ENCODE data around the gene PAMR1.
A peak's percentile ranks its signal among the peaks of the same experiment; 100 is the strongest.

Gene PAMR1

GRCh38 chr11:35393098-35393497 lies 132.3 kb downstream of the PAMR1 start:
- Histone ChIP-seq H2BK5ac (ENCODE audit: low read depth, low read length, poor library complexity, severe bottlenecking) (no peak overlapping the region), H2AK5ac (ENCODE audit: low read length, severe bottlenecking) (no peak overlapping the region), H2BK15ac (ENCODE audit: low read depth, poor library complexity, severe bottlenecking) (no peak overlapping the region), H3K14ac (ENCODE audit: low read length in 2 of 2) (no peak overlapping the region), H4K8ac (ENCODE audit: low read length) (no peak overlapping the region), H2BK120ac (ENCODE audit: low read depth, low read length) (no peak overlapping the region), H3K18ac (ENCODE audit: low read depth in 1 of 2, low read length in 2 of 2) (no peak overlapping the region), H3K9ac (ENCODE audit: low read length) (peak overlapping the region; percentile 66), H3K9me3 (ENCODE audit: control insufficient read depth, low read length) (no peaks in the 10 kb centered on the region), H3K23ac (ENCODE audit: low read length in 2 of 2) (no peak overlapping the region), H3K36me3 (ENCODE audit: control insufficient read depth in 1 of 2, insufficient read depth in 2 of 2, low read depth in 1 of 2, low read length in 2 of 2) (peaks cover 0 to 30% of the 10 kb centered on the region in 2 experiments), H3K27me3 (ENCODE audit: control insufficient read depth in 1 of 2, insufficient read depth in 1 of 2, low read length in 2 of 2) (peaks cover 0 to 19% of the 10 kb centered on the region in 2 experiments), H3K79me1 (replicated peaks; ENCODE audit: low read length, poor library complexity, severe bottlenecking) (no peaks in the 10 kb centered on the region), H4K91ac (ENCODE audit: low read length) (no peak overlapping the region), H3K27ac (ENCODE audit: low read length, poor library complexity, severe bottlenecking) (no peak overlapping the region), H3K4me1 (ENCODE audit: control insufficient read depth, insufficient read depth, low read depth, low read length) (no peaks in the 10 kb centered on the region), H3K4me2 (ENCODE audit: low read length, poor library complexity, severe bottlenecking) (no peak overlapping the region), H3K4ac (ENCODE audit: low read depth in 1 of 2, low read length in 2 of 2) (no peak overlapping the region), H2AFZ (ENCODE audit: low read depth, low read length) (no peak overlapping the region), H2BK12ac (ENCODE audit: low read length in 2 of 2) (peak overlapping the region in 1 of 2 experiments; percentile 2), H3K4me3 (ENCODE audit: insufficient read depth in 1 of 2, low read depth in 1 of 2, low read length in 2 of 2) (no peak overlapping the region)
- no peak for DNase-seq
- WGBS: 29% methylated on average over 4 of the region's 4 CpGs

GRCh38 chr11:35391922-35392688 lies 133.3 kb downstream of the PAMR1 start:
- Histone ChIP-seq H2BK15ac (ENCODE audit: low read depth, poor library complexity, severe bottlenecking) (no peak overlapping the region), H4K8ac (ENCODE audit: low read length) (no peak overlapping the region), H2BK120ac (ENCODE audit: low read depth, low read length) (no peak overlapping the region), H3K9ac (ENCODE audit: low read length) (peak overlapping the region; percentile 66), H3K18ac (ENCODE audit: low read depth in 1 of 2, low read length in 2 of 2) (peak overlapping the region in 1 of 2 experiments; percentile 55), H3K4ac (ENCODE audit: low read depth in 1 of 2, low read length in 2 of 2) (no peak overlapping the region), H3K36me3 (ENCODE audit: control insufficient read depth in 1 of 2, insufficient read depth in 2 of 2, low read depth in 1 of 2, low read length in 2 of 2) (peaks cover 0 to 23% of the 10 kb centered on the region in 2 experiments), H2AK5ac (ENCODE audit: low read length, severe bottlenecking) (peak overlapping the region; percentile 95), H2AFZ (ENCODE audit: low read depth, low read length) (no peak overlapping the region), H3K9me3 (ENCODE audit: control insufficient read depth, low read length) (no peaks in the 10 kb centered on the region), H2BK5ac (ENCODE audit: low read depth, low read length, poor library complexity, severe bottlenecking) (no peak overlapping the region), H4K91ac (ENCODE audit: low read length) (no peak overlapping the region), H3K4me2 (ENCODE audit: low read length, poor library complexity, severe bottlenecking) (no peak overlapping the region), H3K27ac (ENCODE audit: low read length, poor library complexity, severe bottlenecking) (no peak overlapping the region), H3K4me3 (ENCODE audit: insufficient read depth in 1 of 2, low read depth in 1 of 2, low read length in 2 of 2) (no peak overlapping the region), H3K27me3 (ENCODE audit: control insufficient read depth in 1 of 2, insufficient read depth in 1 of 2, low read length in 2 of 2) (peaks cover 0 to 19% of the 10 kb centered on the region in 2 experiments), H3K79me1 (replicated peaks; ENCODE audit: low read length, poor library complexity, severe bottlenecking) (no peaks in the 10 kb centered on the region), H3K4me1 (ENCODE audit: control insufficient read depth, insufficient read depth, low read depth, low read length) (no peaks in the 10 kb centered on the region), H3K23ac (ENCODE audit: low read length in 2 of 2) (no peak overlapping the region), H3K14ac (ENCODE audit: low read length in 2 of 2) (no peak overlapping the region), H2BK12ac (ENCODE audit: low read length in 2 of 2) (no peak overlapping the region)
- DNase-seq: peak; percentile 82
- WGBS: 15% methylated on average over 8 of the region's 13 CpGs

GRCh38 chr11:35390737-35391682 lies 134.4 kb downstream of the PAMR1 start:
- H2AK5ac ChIP-seq (ENCODE audit: low read length, severe bottlenecking): no peak overlapping the region
- DNase-seq: peak; percentile 88

More at GRCh38 chr11:35390737-35391682, 134.4 kb downstream of the PAMR1 start:
- Histone ChIP-seq H3K4ac (ENCODE audit: low read depth in 1 of 2, low read length in 2 of 2) (no peak overlapping the region), H3K4me2 (ENCODE audit: low read length, poor library complexity, severe bottlenecking) (no peak overlapping the region), H3K27me3 (ENCODE audit: control insufficient read depth in 1 of 2, insufficient read depth in 1 of 2, low read length in 2 of 2) (peaks cover 0 to 19% of the 10 kb centered on the region in 2 experiments), H2AFZ (ENCODE audit: low read depth, low read length) (no peak overlapping the region), H3K36me3 (ENCODE audit: control insufficient read depth in 1 of 2, insufficient read depth in 2 of 2, low read depth in 1 of 2, low read length in 2 of 2) (peaks cover 0 to 23% of the 10 kb centered on the region in 2 experiments), H4K8ac (ENCODE audit: low read length) (no peak overlapping the region), H2BK120ac (ENCODE audit: low read depth, low read length) (no peak overlapping the region), H3K9me3 (ENCODE audit: control insufficient read depth, low read length) (no peaks in the 10 kb centered on the region), H3K23ac (ENCODE audit: low read length in 2 of 2) (no peak overlapping the region), H3K14ac (ENCODE audit: low read length in 2 of 2) (no peak overlapping the region), H3K27ac (ENCODE audit: low read length, poor library complexity, severe bottlenecking) (no peak overlapping the region), H3K4me1 (ENCODE audit: control insufficient read depth, insufficient read depth, low read depth, low read length) (no peaks in the 10 kb centered on the region), H4K91ac (ENCODE audit: low read length) (no peak overlapping the region), H3K79me1 (replicated peaks; ENCODE audit: low read length, poor library complexity, severe bottlenecking) (no peaks in the 10 kb centered on the region), H3K4me3 (ENCODE audit: insufficient read depth in 1 of 2, low read depth in 1 of 2, low read length in 2 of 2) (no peak overlapping the region), H2BK5ac (ENCODE audit: low read depth, low read length, poor library complexity, severe bottlenecking) (no peak overlapping the region), H3K18ac (ENCODE audit: low read depth in 1 of 2, low read length in 2 of 2) (peak overlapping the region in 1 of 2 experiments; percentile 13), H3K9ac (ENCODE audit: low read length) (peak overlapping the region; percentile 66), H2BK15ac (ENCODE audit: low read depth, poor library complexity, severe bottlenecking) (no peak overlapping the region), H2BK12ac (ENCODE audit: low read length in 2 of 2) (peak overlapping the region in 1 of 2 experiments; percentile 33)
- 59% methylated on average over 7 of the region's 13 CpGs for WGBS

All from mesenchymal stem cell (in vitro differentiated cells and primary cell).